Measurements from ENCODE around the gene MCOLN2. TPM values are rescaled to one million over a fixed set of nuclear protein-coding genes. Genes with fewer than 3 reads are reported as not detected.

MCOLN2 gene
- polyA plus RNA-seq, 4 donors: 0.67 to 2.5 (median 1.2) TPM

GRCh38 chr1:84944767-84945486 is 52.0 kb downstream of the MCOLN2 start:
- H3K4me3 ChIP-seq (ENCODE audit: low read depth in 1 of 3, low read length in 3 of 3): peak overlapping the region; percentile 25 to 31 (median 26)
- peak overlapping the region; percentile 41 to 70 (median 49) for H3K27ac ChIP-seq (ENCODE audit: low read depth in 1 of 3, low read length in 2 of 3)
- H3K9me3 ChIP-seq (ENCODE audit: control insufficient read depth in 2 of 2, insufficient read depth in 1 of 2, low read depth in 1 of 2, low read length in 1 of 2): peaks cover 0 to 10% of the 10 kb centered on the region in 2 donors
- DNase-seq (peak; percentile 95 to 97), FAIRE-seq (peak; percentile 36)
- H3K27me3 ChIP-seq (ENCODE audit: control insufficient read depth in 3 of 3, insufficient read depth in 3 of 3, low read length in 3 of 3): no peaks in the 10 kb centered on the region
- no peaks in the 10 kb centered on the region for H3K36me3 ChIP-seq (ENCODE audit: control insufficient read depth in 3 of 3, insufficient read depth in 2 of 3, low read depth in 1 of 3, low read length in 3 of 3)
- WGBS, 3 donors: 0 to 2% (median 1%) methylated on average over 6 of the region's 6 CpGs
- H3K4me1 ChIP-seq (ENCODE audit: control insufficient read depth in 3 of 3, insufficient read depth in 2 of 3, low read depth in 1 of 3, low read length in 2 of 3): no peaks in the 10 kb centered on the region

GRCh38 chr1:84941843-84942242 is 55.1 kb downstream of the MCOLN2 start:
- no peak overlapping the region for H3K4me3 ChIP-seq (ENCODE audit: low read depth in 1 of 3, low read length in 3 of 3)
- DNase-seq: no peak
- peaks cover 0 to 2% (median 0%) of the 10 kb centered on the region in 3 donors for H3K36me3 ChIP-seq (ENCODE audit: control insufficient read depth in 3 of 3, insufficient read depth in 2 of 3, low read depth in 1 of 3, low read length in 3 of 3)
- H3K9me3 ChIP-seq (ENCODE audit: control insufficient read depth in 2 of 2, insufficient read depth in 1 of 2, low read depth in 1 of 2, low read length in 1 of 2): no peaks in the 10 kb centered on the region
- H3K27ac ChIP-seq (ENCODE audit: low read depth in 1 of 3, low read length in 2 of 3): no peak overlapping the region
- 60 to 86% (median 83%) methylated on average over 1 of the region's 1 CpG for WGBS, 3 donors
- FAIRE-seq: no peak
- no peaks in the 10 kb centered on the region for H3K27me3 ChIP-seq (ENCODE audit: control insufficient read depth in 3 of 3, insufficient read depth in 3 of 3, low read length in 3 of 3)
- no peaks in the 10 kb centered on the region for H3K4me1 ChIP-seq (ENCODE audit: control insufficient read depth in 3 of 3, insufficient read depth in 2 of 3, low read depth in 1 of 3, low read length in 2 of 3)

DNA sequence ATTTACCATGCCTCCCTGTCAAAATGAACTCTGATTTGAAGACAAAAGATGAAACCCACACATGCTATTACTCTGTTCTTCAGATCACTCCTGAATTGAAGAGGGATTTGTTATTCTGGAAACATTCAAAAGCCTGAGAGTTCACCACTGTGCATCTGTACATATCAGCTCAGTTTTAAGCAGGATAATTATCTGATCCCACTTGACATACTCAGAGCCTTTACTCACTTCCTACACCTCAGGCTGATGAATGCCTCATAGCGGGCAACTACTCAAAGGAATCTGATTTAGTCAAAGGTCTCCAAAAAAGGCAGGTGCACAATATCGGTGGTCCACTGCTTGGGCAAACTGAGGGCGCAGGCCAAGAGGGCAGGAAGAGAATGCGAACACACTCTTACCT is 56.4 kb downstream of the MCOLN2 start:
- H3K9me3 ChIP-seq (ENCODE audit: control insufficient read depth in 2 of 2, insufficient read depth in 1 of 2, low read depth in 1 of 2, low read length in 1 of 2): no peaks in the 10 kb centered on the region
- H3K4me1 ChIP-seq (ENCODE audit: control insufficient read depth in 3 of 3, insufficient read depth in 2 of 3, low read depth in 1 of 3, low read length in 2 of 3): no peaks in the 10 kb centered on the region
- no peaks in the 10 kb centered on the region for H3K27me3 ChIP-seq (ENCODE audit: control insufficient read depth in 3 of 3, insufficient read depth in 3 of 3, low read length in 3 of 3)
- no peak overlapping the region for H3K4me3 ChIP-seq (ENCODE audit: low read depth in 1 of 3, low read length in 3 of 3)
- FAIRE-seq (no peak), DNase-seq (no peak)
- peaks cover 0 to 2% (median 0%) of the 10 kb centered on the region in 3 donors for H3K36me3 ChIP-seq (ENCODE audit: control insufficient read depth in 3 of 3, insufficient read depth in 2 of 3, low read depth in 1 of 3, low read length in 3 of 3)
- H3K27ac ChIP-seq (ENCODE audit: low read depth in 1 of 3, low read length in 2 of 3): no peak overlapping the region
- WGBS, 3 donors: 82 to 86% (median 86%) methylated on average over 4 of the region's 4 CpGs

GRCh38 chr1:84939761-84940160 is 57.2 kb downstream of the MCOLN2 start:
- H3K27me3 ChIP-seq (ENCODE audit: control insufficient read depth in 3 of 3, insufficient read depth in 3 of 3, low read length in 3 of 3): no peaks in the 10 kb centered on the region
- peaks cover 0 to 2% (median 0%) of the 10 kb centered on the region in 3 donors for H3K36me3 ChIP-seq (ENCODE audit: control insufficient read depth in 3 of 3, insufficient read depth in 2 of 3, low read depth in 1 of 3, low read length in 3 of 3)
- FAIRE-seq: no peak

DNA sequence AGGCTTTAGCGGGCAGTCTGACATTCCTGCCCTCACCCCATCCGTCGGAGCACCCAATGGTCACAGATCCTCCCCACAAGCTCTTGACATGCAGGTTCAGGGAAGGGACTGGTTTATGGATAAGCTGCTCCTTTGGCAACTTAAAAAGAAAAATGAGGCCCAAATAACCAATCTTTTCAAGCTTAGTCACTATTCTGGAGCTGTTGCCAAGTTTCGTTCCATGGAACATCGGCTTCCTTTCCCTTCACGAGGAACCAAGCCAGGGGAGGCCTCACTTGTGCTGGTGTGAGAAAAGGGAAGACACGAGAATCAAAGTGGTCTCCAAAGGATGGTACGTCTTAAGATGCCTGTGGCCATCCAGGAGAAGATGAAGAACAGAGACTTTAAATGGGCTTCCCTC is 57.8 kb downstream of the MCOLN2 start:
- Histone ChIP-seq H3K4me1 (ENCODE audit: control insufficient read depth in 3 of 3, insufficient read depth in 2 of 3, low read depth in 1 of 3, low read length in 2 of 3) (peaks cover 0 to 2% (median 0%) of the 10 kb centered on the region in 3 donors), H3K4me3 (ENCODE audit: low read depth in 1 of 3, low read length in 3 of 3) (no peak overlapping the region), H3K27ac (ENCODE audit: low read depth in 1 of 3, low read length in 2 of 3) (no peak overlapping the region), H3K27me3 (ENCODE audit: control insufficient read depth in 3 of 3, insufficient read depth in 3 of 3, low read length in 3 of 3) (no peaks in the 10 kb centered on the region), H3K36me3 (ENCODE audit: control insufficient read depth in 3 of 3, insufficient read depth in 2 of 3, low read depth in 1 of 3, low read length in 3 of 3) (peaks cover 0 to 2% (median 0%) of the 10 kb centered on the region in 3 donors), H3K9me3 (ENCODE audit: control insufficient read depth in 2 of 2, insufficient read depth in 1 of 2, low read depth in 1 of 2, low read length in 1 of 2) (no peaks in the 10 kb centered on the region)
- DNase-seq: no peak
- no peak for FAIRE-seq
- 83 to 85% (median 83%) methylated on average over 8 of the region's 8 CpGs for WGBS, 3 donors

More at GRCh38 chr1:84939761-84940160, 57.2 kb downstream of the MCOLN2 start:
- Histone ChIP-seq H3K4me3 (ENCODE audit: low read depth in 1 of 3, low read length in 3 of 3) (no peak overlapping the region), H3K9me3 (ENCODE audit: control insufficient read depth in 2 of 2, insufficient read depth in 1 of 2, low read depth in 1 of 2, low read length in 1 of 2) (no peaks in the 10 kb centered on the region), H3K4me1 (ENCODE audit: control insufficient read depth in 3 of 3, insufficient read depth in 2 of 3, low read depth in 1 of 3, low read length in 2 of 3) (no peaks in the 10 kb centered on the region), H3K27ac (ENCODE audit: low read depth in 1 of 3, low read length in 2 of 3) (no peak overlapping the region)
- 93 to 97% (median 97%) methylated on average over 11 of the region's 11 CpGs for WGBS, 3 donors
- DNase-seq: no peak

- Histone ChIP-seq H3K9me3 (ENCODE audit: control insufficient read depth in 2 of 2, insufficient read depth in 1 of 2, low read depth in 1 of 2, low read length in 1 of 2) (no peaks in the 10 kb centered on the region), H3K4me3 (ENCODE audit: low read depth in 1 of 3, low read length in 3 of 3) (no peak overlapping the region), H3K4me1 (ENCODE audit: control insufficient read depth in 3 of 3, insufficient read depth in 2 of 3, low read depth in 1 of 3, low read length in 2 of 3) (peaks cover 0 to 9% (median 0%) of the 10 kb centered on the region in 3 donors), H3K27ac (ENCODE audit: low read depth in 1 of 3, low read length in 2 of 3) (no peak overlapping the region), H3K27me3 (ENCODE audit: control insufficient read depth in 3 of 3, insufficient read depth in 3 of 3, low read length in 3 of 3) (no peaks in the 10 kb centered on the region), H3K36me3 (ENCODE audit: control insufficient read depth in 3 of 3, insufficient read depth in 2 of 3, low read depth in 1 of 3, low read length in 3 of 3) (peaks cover 0 to 2% (median 0%) of the 10 kb centered on the region in 3 donors)
- WGBS, 3 donors: 2 to 6% (median 3%) methylated on average over 5 of the region's 5 CpGs
- DNase-seq (peak; percentile 72 to 78), FAIRE-seq (no peak)
Measured at GRCh38 chr1:84936116-84936810, 60.6 kb downstream of the MCOLN2 start.

DNA sequence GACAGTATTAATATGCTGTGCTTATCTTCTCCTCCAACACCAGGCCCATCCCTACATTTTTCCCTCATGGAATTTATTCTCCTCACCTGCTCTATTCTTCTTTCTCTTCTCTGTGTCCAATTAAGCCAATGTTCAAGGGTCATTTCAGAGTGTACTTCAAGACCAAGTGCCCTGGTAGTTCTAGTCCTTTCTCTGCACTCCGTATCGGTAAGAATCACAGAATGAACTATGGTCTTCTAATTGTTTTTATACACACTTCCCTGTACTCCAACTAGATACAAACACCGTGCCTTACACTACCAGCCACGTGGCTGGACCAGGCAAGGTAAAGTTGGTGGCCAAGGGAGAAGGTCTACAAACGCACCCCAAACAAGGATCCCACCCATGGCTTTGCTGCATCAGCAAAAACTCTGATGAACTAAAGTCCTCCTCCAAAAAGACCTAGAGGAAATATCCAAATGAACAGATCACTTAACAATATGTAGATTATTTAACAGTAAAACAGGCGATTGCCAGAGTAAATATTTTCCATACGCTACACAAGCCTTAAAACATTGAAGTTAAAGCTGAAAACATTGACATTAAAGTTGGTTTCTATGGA is 63.8 kb downstream of the MCOLN2 start:
- no peaks in the 10 kb centered on the region for H3K27me3 ChIP-seq (ENCODE audit: control insufficient read depth in 3 of 3, insufficient read depth in 3 of 3, low read length in 3 of 3)
- H3K4me3 ChIP-seq (ENCODE audit: low read depth in 1 of 3, low read length in 3 of 3): no peak overlapping the region
- peak overlapping the region in 2 of 3 donors; percentile 57 to 64 for H3K27ac ChIP-seq (ENCODE audit: low read depth in 1 of 3, low read length in 2 of 3)
- peak; percentile 65 to 92 for DNase-seq
- peaks cover 0 to 2% (median 0%) of the 10 kb centered on the region in 3 donors for H3K36me3 ChIP-seq (ENCODE audit: control insufficient read depth in 3 of 3, insufficient read depth in 2 of 3, low read depth in 1 of 3, low read length in 3 of 3)
- 29 to 69% (median 50%) methylated on average over 7 of the region's 7 CpGs for WGBS, 3 donors
- H3K4me1 ChIP-seq (ENCODE audit: control insufficient read depth in 3 of 3, insufficient read depth in 2 of 3, low read depth in 1 of 3, low read length in 2 of 3): peaks cover 0 to 9% (median 0%) of the 10 kb centered on the region in 3 donors
- H3K9me3 ChIP-seq (ENCODE audit: control insufficient read depth in 2 of 2, insufficient read depth in 1 of 2, low read depth in 1 of 2, low read length in 1 of 2): no peaks in the 10 kb centered on the region
- no peak for FAIRE-seq

DNA sequence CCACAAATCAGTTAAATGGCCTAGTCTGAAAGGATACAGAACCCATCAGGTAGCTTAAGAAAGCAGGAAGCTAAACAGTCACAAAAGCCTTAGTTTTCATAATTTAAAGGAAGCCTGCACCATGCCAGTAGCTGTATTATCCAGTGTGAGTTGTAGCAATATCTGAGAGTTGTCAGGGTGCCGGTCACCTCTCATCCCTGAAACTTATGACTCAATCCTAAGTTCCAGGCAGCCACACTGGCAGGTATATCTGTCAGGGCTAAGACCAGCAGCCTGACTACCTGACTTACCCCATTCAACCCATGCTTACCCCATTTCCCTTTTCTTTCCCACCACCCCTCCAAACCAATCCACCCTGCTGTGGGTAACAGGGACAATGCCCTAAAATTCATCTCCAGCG is 66.1 kb downstream of the MCOLN2 start:
- Histone ChIP-seq H3K27ac (ENCODE audit: low read depth in 1 of 3, low read length in 2 of 3) (no peak overlapping the region), H3K36me3 (ENCODE audit: control insufficient read depth in 3 of 3, insufficient read depth in 2 of 3, low read depth in 1 of 3, low read length in 3 of 3) (no peaks in the 10 kb centered on the region), H3K27me3 (ENCODE audit: control insufficient read depth in 3 of 3, insufficient read depth in 3 of 3, low read length in 3 of 3) (no peaks in the 10 kb centered on the region), H3K4me1 (ENCODE audit: control insufficient read depth in 3 of 3, insufficient read depth in 2 of 3, low read depth in 1 of 3, low read length in 2 of 3) (peaks cover 0 to 9% (median 0%) of the 10 kb centered on the region in 3 donors), H3K9me3 (ENCODE audit: control insufficient read depth in 2 of 2, insufficient read depth in 1 of 2, low read depth in 1 of 2, low read length in 1 of 2) (no peaks in the 10 kb centered on the region), H3K4me3 (ENCODE audit: low read depth in 1 of 3, low read length in 3 of 3) (no peak overlapping the region)
- WGBS, 3 donors: 86 to 95% (median 88%) methylated on average over 2 of the region's 2 CpGs
- DNase-seq: no peak
- no peak for FAIRE-seq

All from small intestine (tissue), 7 donors.